Activated naive CD8-positive, alpha-beta T cell treated with anti-CD3 and anti-CD28 coated beads, Interleukin-2, amount 10 ng/mL, durations not matched to agents 7 days and 5 days (primary cell): ENCODE data around the gene HDHD5. TPM values are rescaled to one million over a fixed set of nuclear protein-coding genes. Genes with fewer than 3 reads are reported as not detected.
"Not testable (repeated sequence)": the region's sequence is repeated elsewhere in the genome, so short reads cannot be mapped to it uniquely, and the experiment has no call there.

ENCODE experiments used
- ATAC-seq: fragments of 150-1000 bp; cut with Tn5 transposase; one replicate; pipeline ENCODE4 v1.10.0; 2021; ENCODE audit warnings: low read depth, moderate library complexity
- POLR2A ChIA-PET: fragments of 350-600 bp; sonication (Branson Sonifier 250); formaldehyde crosslinking; loops from one replicate; lab custom pipeline; 2021; ENCODE audit warnings: antibody characterized with exemption; lab: Charles Lee
- DNase-seq: peaks from one replicate; pipeline ENCODE4 v3.0.0; 2021
- H3K27ac Mint-ChIP-seq: one replicate; pipeline ENCODE4 v1.8.0; 2022; ENCODE audit warnings: mild to moderate bottlenecking, mixed read lengths
- H3K27me3 Mint-ChIP-seq: one replicate; pipeline ENCODE4 v1.8.0; 2022; ENCODE audit warnings: mild to moderate bottlenecking, moderate library complexity, mixed read lengths
- H3K36me3 Mint-ChIP-seq: one replicate; pipeline ENCODE4 v1.8.0; 2021; ENCODE audit warnings: mild to moderate bottlenecking, mixed read lengths
- H3K4me1 Mint-ChIP-seq: one replicate; pipeline ENCODE4 v1.8.0; 2021; ENCODE audit warnings: mixed read lengths
- H3K4me3 Mint-ChIP-seq: one replicate; pipeline ENCODE4 v1.8.0; 2022; ENCODE audit warnings: mild to moderate bottlenecking, moderate library complexity, mixed read lengths
- H3K9me3 Mint-ChIP-seq: one replicate; pipeline ENCODE4 v1.8.0; 2021; ENCODE audit warnings: mixed read lengths
- total RNA-seq, 2 experiments: library from RNA; stranded (reverse); gene quantifications; one replicate each; pipeline ENCODE4 v1.2.3, GENCODE V29; 2021

HDHD5 gene
- total RNA-seq, 2 experiments from 2014 or later = 33.7 to 34.7 TPM

- POLR2A ChIA-PET = interaction anchor here (0.5 to 2.3 kb wide), 12 partner anchors 12 to 905 kb away, joined by 3 to 12 read pairs (median 4); partner anchors contain the start of genes ADA2 and HDHD5
- peaks cover 5% of the 10 kb centered on the region for H3K4me1 Mint-ChIP-seq
- peak; percentile 88 for DNase-seq
- H3K27me3 Mint-ChIP-seq = peaks cover 13% of the 10 kb centered on the region
- H3K27ac Mint-ChIP-seq = peak overlapping the region; percentile 70
- ATAC-seq = peak; percentile 95
- no peaks in the 10 kb centered on the region for H3K36me3 Mint-ChIP-seq
- no peaks in the 10 kb centered on the region for H3K9me3 Mint-ChIP-seq
- H3K4me3 Mint-ChIP-seq = peak overlapping the region; percentile 78
Observed at GRCh38 chr22:17171153-17172028, 12.3 kb upstream of the HDHD5 start.

- no peak overlapping the region for H3K4me3 Mint-ChIP-seq
- H3K27ac Mint-ChIP-seq = no peak overlapping the region
- H3K9me3 Mint-ChIP-seq = no peaks in the 10 kb centered on the region
- ATAC-seq (no peak), DNase-seq (no peak)
- peaks cover 5% of the 10 kb centered on the region for H3K4me1 Mint-ChIP-seq
- H3K36me3 Mint-ChIP-seq = no peaks in the 10 kb centered on the region
- peaks cover 9% of the 10 kb centered on the region for H3K27me3 Mint-ChIP-seq
- POLR2A ChIA-PET = interaction anchor here (0.6 to 0.7 kb wide), 2 partner anchors 27 to 565 kb away, joined by 4 read pairs; no protein-coding TSS in a partner anchor
Observed at GRCh38 chr22:17167486-17167885, 8.4 kb upstream of the HDHD5 start.

DNA sequence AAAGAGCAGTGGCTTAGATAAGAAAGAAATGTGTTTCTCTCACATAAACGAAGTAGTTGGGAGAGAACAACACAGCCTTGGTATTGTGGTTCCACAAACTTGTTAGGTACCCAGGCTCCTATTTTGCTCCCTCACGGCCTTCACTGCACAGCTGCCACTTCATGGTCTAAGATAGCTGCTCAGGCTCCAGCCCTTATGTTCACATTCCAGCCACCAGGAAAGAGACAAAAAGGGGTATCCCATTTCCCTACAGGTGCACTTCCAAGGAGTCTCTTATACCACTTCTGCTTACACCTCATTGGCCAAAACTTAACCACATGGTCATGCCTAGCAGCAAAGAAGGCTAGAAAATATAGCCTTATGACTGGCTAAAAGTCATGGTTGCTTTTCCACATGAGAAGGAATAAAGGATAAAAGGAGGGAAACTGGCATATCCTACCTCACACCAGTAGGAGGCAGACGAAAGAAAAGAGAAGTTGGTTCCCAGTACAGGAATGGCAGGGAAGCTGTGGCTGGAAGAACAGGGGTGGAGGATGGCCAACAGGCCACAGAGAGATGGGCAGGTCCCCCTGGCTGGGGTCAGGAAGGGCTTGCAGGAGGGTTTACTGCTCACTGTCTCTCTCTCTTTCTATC lies 5.4 kb upstream of the HDHD5 start:
- DNase-seq (no peak), ATAC-seq (no peak)
- H3K4me1 Mint-ChIP-seq = peaks cover 7% of the 10 kb centered on the region
- H3K9me3 Mint-ChIP-seq = no peaks in the 10 kb centered on the region
- no peaks in the 10 kb centered on the region for H3K36me3 Mint-ChIP-seq
- H3K27ac Mint-ChIP-seq = no peak overlapping the region
- H3K4me3 Mint-ChIP-seq = no peak overlapping the region
- POLR2A ChIA-PET = no interaction called here
- H3K27me3 Mint-ChIP-seq = peaks cover 5% of the 10 kb centered on the region

GRCh38 chr22:17162731-17163130 lies 3.7 kb upstream of the HDHD5 start:
- H3K4me3 Mint-ChIP-seq = no peak overlapping the region
- DNase-seq = no peak
- POLR2A ChIA-PET = no interaction called here
- peaks cover 4% of the 10 kb centered on the region for H3K27me3 Mint-ChIP-seq
- ATAC-seq = no peak
- H3K4me1 Mint-ChIP-seq = peaks cover 11% of the 10 kb centered on the region
- H3K36me3 Mint-ChIP-seq = no peaks in the 10 kb centered on the region
- H3K9me3 Mint-ChIP-seq = no peaks in the 10 kb centered on the region
- H3K27ac Mint-ChIP-seq = no peak overlapping the region

DNA sequence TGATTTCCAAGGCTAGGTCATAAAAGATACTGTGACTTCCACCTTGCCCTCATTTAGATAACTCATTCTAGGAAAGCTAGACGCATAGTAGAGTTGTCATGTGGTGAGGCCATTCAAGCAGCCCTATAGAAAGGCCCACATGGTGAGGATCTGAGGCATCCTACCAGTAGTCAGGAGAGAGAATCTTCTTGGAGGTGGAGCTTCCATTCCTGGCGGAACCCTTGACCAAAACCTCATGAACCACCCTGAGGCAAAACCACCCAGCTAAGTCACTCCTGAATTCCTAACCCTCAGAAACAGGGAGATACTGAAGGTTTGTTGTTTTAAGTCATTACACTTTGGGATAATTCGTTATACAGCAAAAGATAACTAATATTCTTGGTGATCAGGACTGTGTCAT lies 2.9 kb upstream of the HDHD5 start:
- H3K4me3 Mint-ChIP-seq = no peak overlapping the region
- H3K9me3 Mint-ChIP-seq = no peaks in the 10 kb centered on the region
- POLR2A ChIA-PET = interaction anchor here (0.6 kb wide), 1 partner anchor 82 kb away, joined by 3 read pairs; no protein-coding TSS in a partner anchor
- peaks cover 13% of the 10 kb centered on the region for H3K4me1 Mint-ChIP-seq
- H3K27ac Mint-ChIP-seq = no peak overlapping the region
- no peaks in the 10 kb centered on the region for H3K36me3 Mint-ChIP-seq
- ATAC-seq = no peak
- no peaks in the 10 kb centered on the region for H3K27me3 Mint-ChIP-seq
- no peak for DNase-seq

DNA sequence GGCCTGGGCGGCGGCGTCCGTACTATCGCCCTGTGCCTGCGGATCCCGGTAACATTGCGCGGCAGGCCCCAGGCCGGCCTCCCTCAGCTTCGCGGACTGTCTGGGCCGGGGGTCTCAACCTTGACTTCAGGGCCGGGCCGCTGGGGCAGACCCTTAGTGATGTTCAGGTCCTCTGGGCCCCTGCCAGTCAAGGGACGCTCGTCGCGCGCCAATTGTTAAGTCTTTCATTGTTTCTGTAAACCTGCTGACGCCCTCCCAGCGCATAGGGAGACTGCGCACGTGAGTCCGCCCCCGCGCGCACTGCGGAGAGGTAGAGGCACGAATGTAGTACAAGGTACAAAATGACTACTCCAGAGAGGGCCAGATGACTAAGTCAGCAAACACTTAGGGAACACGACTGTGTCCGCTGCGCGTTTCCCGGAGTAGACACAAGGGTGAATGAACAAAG lies 451 bp upstream of the HDHD5 start:
- no peaks in the 10 kb centered on the region for H3K27me3 Mint-ChIP-seq
- peak overlapping the region; percentile 73 for H3K27ac Mint-ChIP-seq
- DNase-seq (no peak), ATAC-seq (peak; percentile 32)
- peaks cover 25% of the 10 kb centered on the region for H3K4me1 Mint-ChIP-seq
- no peaks in the 10 kb centered on the region for H3K9me3 Mint-ChIP-seq
- peak overlapping the region; percentile 82 for H3K4me3 Mint-ChIP-seq
- POLR2A ChIA-PET = interaction anchor here (1.0 to 3.4 kb wide), 2 partner anchors 12 to 73 kb away, joined by 3 to 12 read pairs; no protein-coding TSS in a partner anchor
- peaks cover 5% of the 10 kb centered on the region for H3K36me3 Mint-ChIP-seq

GRCh38 chr22:17158176-17158567 lies 905 bp downstream of the HDHD5 start:
- H3K4me1 Mint-ChIP-seq = peaks cover 25% of the 10 kb centered on the region
- H3K27ac Mint-ChIP-seq = peak overlapping the region; percentile 76
- ATAC-seq (no peak), DNase-seq (no peak)
- H3K4me3 Mint-ChIP-seq = peak overlapping the region; percentile 84
- peaks cover 5% of the 10 kb centered on the region for H3K36me3 Mint-ChIP-seq
- no peaks in the 10 kb centered on the region for H3K27me3 Mint-ChIP-seq
- no peaks in the 10 kb centered on the region for H3K9me3 Mint-ChIP-seq
- POLR2A ChIA-PET = interaction anchor here (0.7 to 3.4 kb wide), 5 partner anchors 13 to 147 kb away, joined by 3 to 12 read pairs (median 5); partner anchors contain the start of gene TMEM121B

DNA sequence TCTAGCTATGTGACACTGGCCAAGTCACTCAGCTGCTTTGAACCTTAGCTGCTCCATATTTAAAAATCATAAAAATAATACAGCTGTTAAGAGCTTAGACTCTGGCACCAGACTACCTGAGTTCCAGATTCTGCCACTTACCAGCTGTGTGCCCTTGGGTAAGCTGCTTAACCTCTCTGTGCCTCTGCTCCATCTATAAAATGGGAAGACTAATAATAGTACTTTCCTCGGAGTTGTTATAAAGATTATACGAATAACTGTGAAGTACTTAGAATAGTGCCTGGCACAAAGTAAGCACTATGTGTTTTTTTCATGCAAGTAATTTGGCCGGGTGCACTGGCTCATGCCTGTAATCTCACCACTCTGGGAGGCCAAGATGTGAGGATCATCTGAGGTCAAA lies 1.4 kb downstream of the HDHD5 start:
- no peak for ATAC-seq
- Mint-ChIP-seq H3K27ac (peak overlapping the region; percentile 76), H3K4me3 (peak overlapping the region; percentile 84), H3K36me3 (peaks cover 5% of the 10 kb centered on the region), H3K4me1 (peaks cover 25% of the 10 kb centered on the region), H3K27me3 (no peaks in the 10 kb centered on the region), H3K9me3 (no peaks in the 10 kb centered on the region)
- DNase-seq = no peak
- POLR2A ChIA-PET = interaction anchor here (0.7 to 1.5 kb wide), 4 partner anchors 36 to 148 kb away, joined by 3 to 6 read pairs (median 4); partner anchors contain the start of gene TMEM121B

GRCh38 chr22:17155941-17156340 lies 3.1 kb downstream of the HDHD5 start:
- peak overlapping the region; percentile 33 for H3K4me3 Mint-ChIP-seq
- H3K36me3 Mint-ChIP-seq = peaks cover 9% of the 10 kb centered on the region
- H3K27me3 Mint-ChIP-seq = no peaks in the 10 kb centered on the region
- H3K4me1 Mint-ChIP-seq = peaks cover 30% of the 10 kb centered on the region
- POLR2A ChIA-PET = no interaction called here
- ATAC-seq = no peak
- DNase-seq = no peak
- H3K9me3 Mint-ChIP-seq = no peaks in the 10 kb centered on the region
- H3K27ac Mint-ChIP-seq = no peak overlapping the region

GRCh38 chr22:17152971-17153370 lies 6.1 kb downstream of the HDHD5 start:
- DNase-seq = no peak
- H3K9me3 Mint-ChIP-seq = no peaks in the 10 kb centered on the region
- H3K4me1 Mint-ChIP-seq = peaks cover 30% of the 10 kb centered on the region
- H3K36me3 Mint-ChIP-seq = peaks cover 9% of the 10 kb centered on the region
- H3K27ac Mint-ChIP-seq = no peak overlapping the region
- POLR2A ChIA-PET = no interaction called here
- ATAC-seq = no peak
- H3K27me3 Mint-ChIP-seq = no peaks in the 10 kb centered on the region
- no peak overlapping the region for H3K4me3 Mint-ChIP-seq

DNA sequence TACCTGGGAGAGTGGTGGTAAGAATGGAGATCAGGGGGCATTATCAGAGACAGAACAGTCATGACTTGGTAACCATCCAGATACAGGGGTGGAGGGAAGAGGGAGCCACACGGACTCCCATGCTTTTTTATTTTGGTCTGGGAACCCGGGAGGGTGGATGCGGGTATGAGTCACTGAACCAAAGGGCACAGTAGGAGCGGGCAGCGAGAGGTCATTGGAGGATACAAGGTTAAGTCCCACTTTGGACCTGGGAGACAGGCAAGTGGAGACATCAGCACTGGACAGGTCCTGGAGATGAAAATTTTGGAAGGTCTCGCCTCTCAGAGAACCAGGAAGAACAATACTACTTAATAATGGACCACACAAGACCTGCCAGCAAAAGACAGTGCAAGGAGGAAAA lies 6.7 kb downstream of the HDHD5 start:
- Mint-ChIP-seq H3K36me3 (peaks cover 14% of the 10 kb centered on the region), H3K27me3 (no peaks in the 10 kb centered on the region), H3K9me3 (no peaks in the 10 kb centered on the region), H3K27ac (no peak overlapping the region), H3K4me3 (no peak overlapping the region), H3K4me1 (peaks cover 28% of the 10 kb centered on the region)
- no peak for DNase-seq
- POLR2A ChIA-PET = no interaction called here
- no peak for ATAC-seq

DNA sequence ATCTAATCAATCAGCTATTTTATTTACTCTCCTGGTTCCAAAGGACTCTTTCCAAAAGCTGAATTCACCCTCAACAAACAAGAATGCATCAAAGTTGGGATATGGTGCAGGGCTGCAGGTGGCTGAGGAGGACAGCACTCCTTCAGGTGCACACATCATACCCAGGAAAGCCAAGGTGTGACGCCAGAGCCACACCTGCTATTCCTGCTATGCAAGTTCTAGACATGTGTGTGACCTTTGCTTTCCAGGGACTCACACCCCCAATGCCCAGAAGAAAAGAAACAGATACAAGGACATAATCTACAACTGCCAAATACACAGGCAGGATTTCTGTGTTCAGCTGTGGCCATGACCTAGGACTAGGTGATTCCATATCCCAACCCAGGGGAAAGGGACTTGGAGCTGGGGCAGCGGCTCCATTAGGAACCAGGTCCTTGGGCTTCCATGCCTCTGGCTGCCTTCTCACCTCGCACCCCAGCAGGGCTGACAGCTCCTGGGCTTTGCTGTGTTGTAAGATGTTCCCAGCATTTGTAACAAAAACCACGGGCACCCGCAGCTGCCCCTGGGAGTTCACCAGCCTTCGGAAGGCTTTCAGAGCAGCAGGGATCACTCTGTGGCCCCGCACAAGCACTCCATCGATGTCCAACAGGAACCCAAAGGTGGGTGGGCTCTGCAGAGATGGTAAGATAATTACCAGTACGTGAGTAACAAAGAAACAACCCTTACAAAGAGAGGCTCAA lies 9.8 kb downstream of the HDHD5 start:
- H3K4me3 Mint-ChIP-seq = no peak overlapping the region
- H3K9me3 Mint-ChIP-seq = no peaks in the 10 kb centered on the region
- peaks cover 15% of the 10 kb centered on the region for H3K4me1 Mint-ChIP-seq
- H3K27ac Mint-ChIP-seq = no peak overlapping the region
- peaks cover 9% of the 10 kb centered on the region for H3K36me3 Mint-ChIP-seq
- no peaks in the 10 kb centered on the region for H3K27me3 Mint-ChIP-seq
- DNase-seq (no peak), ATAC-seq (no peak)
- POLR2A ChIA-PET = no interaction called here

DNA sequence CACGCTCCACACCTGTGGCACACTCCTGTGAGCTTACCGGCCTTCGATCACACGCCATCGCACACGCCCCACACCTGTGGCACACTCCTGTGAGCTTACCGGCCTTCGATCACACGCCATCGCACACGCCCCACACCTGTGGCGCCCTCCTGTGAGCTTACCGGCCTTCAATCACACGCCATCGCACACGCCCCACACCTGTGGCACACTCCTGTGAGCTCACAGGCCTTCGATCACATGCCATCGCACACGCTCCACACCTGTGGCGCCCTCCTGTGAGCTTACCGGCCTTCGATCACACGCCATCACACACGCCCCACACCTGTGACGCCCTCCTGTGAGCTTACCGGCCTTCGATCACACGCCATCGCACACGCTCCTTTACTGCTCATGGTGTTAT lies 11.6 kb downstream of the HDHD5 start:
- H3K27ac Mint-ChIP-seq, POLR2A ChIA-PET, DNase-seq: not testable (repeated sequence)

More for the DNA sequence above, 11.6 kb downstream of the HDHD5 start:
- not testable (repeated sequence) for H3K4me3 Mint-ChIP-seq, H3K27me3 Mint-ChIP-seq, ATAC-seq, H3K9me3 Mint-ChIP-seq
- Mint-ChIP-seq H3K4me1 (peaks cover 14% of the 10 kb centered on the region), H3K36me3 (peaks cover 12% of the 10 kb centered on the region)
